ENCODE data around the gene F13A1.

F13A1 gene

GRCh38 chr6:6243846-6244245 is 76.6 kb downstream of the F13A1 start:
- no peak for FAIRE-seq

GRCh38 chr6:6239598-6240581 is 80.6 kb downstream of the F13A1 start:
- FAIRE-seq = no peak

- no peak for FAIRE-seq
Measured at GRCh38 chr6:6236730-6237469, 83.6 kb downstream of the F13A1 start.

GRCh38 chr6:6235786-6236185 is 84.7 kb downstream of the F13A1 start:
- no peak for FAIRE-seq

- no peak for FAIRE-seq
Measured at GRCh38 chr6:6234963-6235362, 85.5 kb downstream of the F13A1 start.

GRCh38 chr6:6230286-6230685 is 90.2 kb downstream of the F13A1 start:
- no peak for FAIRE-seq

GRCh38 chr6:6227896-6228295 is 92.6 kb downstream of the F13A1 start:
- no peak for FAIRE-seq

- FAIRE-seq = no peak
Measured at GRCh38 chr6:6225885-6226529, 94.5 kb downstream of the F13A1 start.

GRCh38 chr6:6224933-6225486 is 95.5 kb downstream of the F13A1 start:
- no peak for FAIRE-seq

- no peak for FAIRE-seq
Measured at GRCh38 chr6:6221787-6222535, 98.5 kb downstream of the F13A1 start.

- FAIRE-seq = no peak
Measured at GRCh38 chr6:6220718-6221117, 99.7 kb downstream of the F13A1 start.

- no peak for FAIRE-seq
Measured at GRCh38 chr6:6219716-6220115, 100.7 kb downstream of the F13A1 start.

- FAIRE-seq = no peak
Measured at GRCh38 chr6:6218759-6219085, 101.7 kb downstream of the F13A1 start.

- no peak for FAIRE-seq
Measured at GRCh38 chr6:6217855-6218758, 102.4 kb downstream of the F13A1 start.

GRCh38 chr6:6210994-6211393 is 109.5 kb downstream of the F13A1 start:
- no peak for FAIRE-seq

GRCh38 chr6:6202886-6203285 is 117.6 kb downstream of the F13A1 start:
- FAIRE-seq = no peak

GRCh38 chr6:6201200-6201599 is 119.3 kb downstream of the F13A1 start:
- FAIRE-seq = no peak

- FAIRE-seq = no peak
Measured at GRCh38 chr6:6199678-6200077, 120.8 kb downstream of the F13A1 start.

- FAIRE-seq = no peak
Measured at GRCh38 chr6:6196762-6197161, 123.7 kb downstream of the F13A1 start.

- FAIRE-seq = no peak
Measured at GRCh38 chr6:6195080-6195479, 125.4 kb downstream of the F13A1 start.

GRCh38 chr6:6193221-6193745 is 127.2 kb downstream of the F13A1 start:
- FAIRE-seq = no peak

All from TTC549 (cell line).